ENCODE measurements around the gene TTC6. TPM values are rescaled to one million over a fixed set of nuclear protein-coding genes. Genes with fewer than 3 reads are reported as not detected.

Gene TTC6
- total and polyA plus RNA-seq, 10 of the 15 experiments (the other 5 are each of a cell fraction or from before 2014, with no cell fraction given): not detected

DNA sequence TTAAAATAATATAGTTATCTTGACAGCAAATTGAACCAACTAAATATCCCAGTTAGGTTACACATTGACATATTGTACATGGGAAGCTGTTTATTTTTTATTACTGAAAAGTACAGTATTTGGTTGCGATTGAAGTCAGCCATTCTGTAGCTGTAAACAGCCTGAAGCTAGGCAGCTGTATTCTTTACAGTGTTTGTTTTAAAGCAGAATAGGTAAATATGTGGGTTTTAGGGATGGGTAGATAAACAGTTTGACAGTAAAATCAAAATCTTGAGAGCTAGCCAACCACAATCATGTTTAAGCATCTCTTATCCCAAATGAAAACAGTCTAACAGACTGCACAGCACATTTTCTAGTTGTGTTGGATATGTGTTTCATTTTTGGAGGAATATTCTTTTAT, 45.7 kb downstream of the TTC6 start:
- no peak for DNase-seq (ENCODE audit: low read depth, low spot score)
- no peaks in the 10 kb centered on the region for H3K79me2 ChIP-seq (ENCODE audit: control insufficient read depth, insufficient read depth, low read length)
- intact Hi-C loops (cut with micrococcal nuclease; ENCODE audit: unreplicated experiment) (no loop called here), in situ Hi-C loops (cut with MboI) (no loop called here)
- FAIRE-seq: no peak
- no peaks in the 10 kb centered on the region for H3K4me1 ChIP-seq (ENCODE audit: control insufficient read depth, insufficient read depth, low read length)
- no peaks in the 10 kb centered on the region for H3K36me3 ChIP-seq (ENCODE audit: control insufficient read depth in 2 of 2, insufficient read depth in 2 of 2, low read length in 1 of 2)
- SMC1A ChIA-PET (ENCODE audit: uncharacterized antibody, unreplicated experiment): interaction anchor here (0.6 to 1.0 kb wide), 2 partner anchors 16 to 76 kb away, joined by 3 to 5 read pairs; no protein-coding TSS in a partner anchor
- RAD21 ChIA-PET (ENCODE audit: unreplicated experiment): no interaction called here
- H2AFZ ChIP-seq (ENCODE audit: control insufficient read depth, low read depth, low read length): no peak overlapping the region
- BruUV-seq (replicated peaks): no TSS peak
- no peak overlapping the region for H3K9ac ChIP-seq (ENCODE audit: control insufficient read depth, insufficient read depth, low read length)
- H3K4me3 ChIP-seq: no peak overlapping the region
- no peak for ATAC-seq
- TF ChIP-seq PAX5 (IDR thresholded peaks at IDR 0.05; ENCODE audit: borderline replicate concordance, low read depth, low read length) (no peak), ELK1 (IDR thresholded peaks at IDR 0.05; ENCODE audit: low read depth, low read length) (no peak), ESRRA (IDR thresholded peaks at IDR 0.05; ENCODE audit: low read length) (no peak), SMAD5 (IDR thresholded peaks at IDR 0.05; ENCODE audit: low read depth) (no peak), SMC3 (IDR thresholded peaks at IDR 0.05; ENCODE audit: borderline replicate concordance, low read length) (no peak), BACH1 (IDR thresholded peaks at IDR 0.05; ENCODE audit: borderline replicate concordance) (no peak), NKRF (conservative IDR thresholded peaks at IDR 0.05) (no peak), BRCA1 (IDR thresholded peaks at IDR 0.05; ENCODE audit: low read depth, low read length) (no peak), CHD2 (IDR thresholded peaks at IDR 0.05; ENCODE audit: borderline replicate concordance, low read depth, low read length) (no peak), POLR2A (IDR thresholded peaks at IDR 0.05; ENCODE audit: low read depth, low read length) (no peak), WRNIP1 (IDR thresholded peaks at IDR 0.05; ENCODE audit: borderline replicate concordance, low read depth, low read length) (no peak), BHLHE40 (IDR thresholded peaks at IDR 0.05; ENCODE audit: borderline replicate concordance in 1 of 2, low read depth in 2 of 2, low read length in 1 of 2) (no peak), JUNB (IDR thresholded peaks at IDR 0.05) (no peak), KDM1A (IDR thresholded peaks at IDR 0.05; ENCODE audit: borderline replicate concordance) (no peak)
- H3K27me3 ChIP-seq (replicated peaks in 1 of 2; ENCODE audit: control insufficient read depth in 2 of 2, insufficient read depth in 2 of 2, low read length in 1 of 2): no peaks in the 10 kb centered on the region
- H3K9me3 ChIP-seq (replicated peaks; ENCODE audit: control insufficient read depth, insufficient read depth, low read length): no peaks in the 10 kb centered on the region
- CTCF ChIA-PET: interaction anchor here (0.9 kb wide), 1 partner anchor 21 kb away, joined by 3 read pairs; no protein-coding TSS in a partner anchor
- POLR2A ChIA-PET: no interaction called here
- WGBS (ENCODE audit: insufficient coverage, insufficient replicate concordance, low lambda C conversion rate, missing lambda C conversion rate): 64% methylated on average over 1 of the region's 1 CpG
- H3K4me2 ChIP-seq (ENCODE audit: control insufficient read depth, insufficient read depth): no peak overlapping the region
- no peak overlapping the region for H3K27ac ChIP-seq (ENCODE audit: control insufficient read depth, insufficient read depth)
- no peaks in the 10 kb centered on the region for H4K20me1 ChIP-seq (ENCODE audit: control insufficient read depth, insufficient read depth)

Measured in GM12878 (cell line).